Left ventricle myocardium inferior (tissue), 1 donor: ENCODE data around the gene ARHGAP25. TPM values are rescaled to one million over a fixed set of nuclear protein-coding genes. Genes with fewer than 3 reads are reported as not detected.
A peak's percentile ranks its signal among the peaks of the same experiment; 100 is the strongest.

Experiments
- DNase-seq: peaks from one replicate; pipeline ENCODE4 v3.0.0-alpha.2; 2020
- H3K27ac ChIP-seq: fragments of 200-600 bp; replicated peaks from 2 replicates; pipeline ENCODE4 v1.8.0; 2021
- H3K27me3 ChIP-seq: fragments of 200-600 bp; 2 replicates; pipeline ENCODE4 v1.8.0; 2021; ENCODE audit warnings: low read depth
- H3K36me3 ChIP-seq: fragments of 200-600 bp; 2 replicates; pipeline ENCODE4 v1.8.0; 2021
- H3K4me1 ChIP-seq: fragments of 200-600 bp; 2 replicates; pipeline ENCODE4 v1.8.0; 2021
- H3K4me3 ChIP-seq: fragments of 200-600 bp; 2 replicates; pipeline ENCODE4 v1.8.0; 2021; ENCODE audit warnings: mild to moderate bottlenecking, moderate library complexity
- H3K9me3 ChIP-seq: fragments of 200-600 bp; replicated peaks from 2 replicates; pipeline ENCODE4 v1.8.0; 2021
- CTCF ChIP-seq: fragments of 200-600 bp; IDR thresholded peaks from 2 replicates; pipeline ENCODE4 v1.8.0; 2021; ENCODE audit warnings: antibody characterized with exemption, mild to moderate bottlenecking, borderline replicate concordance
- intact Hi-C: fragments of 100-400 bp; cut with micrococcal nuclease; formaldehyde crosslinking; loops from one replicate; pipeline ENCODE4 v1.11.0; 2022
- total RNA-seq: library from RNA; stranded (reverse); fragmentation: NEBNext Ultra II Directional; extraction: Animal tissue kit (Norgen Biotek cat#: 25700); gene quantifications from one replicate; pipeline ENCODE4 v1.2.1, GENCODE V29; 2021
- donor health status: DM: no; HTN: yes; CAD: no; lungs with severe emphysema.

The ARHGAP25 gene
- total RNA-seq, 1 donor from 2014 or later, result 5.3 TPM

GRCh38 chr2:68775272-68775842, 40.7 kb downstream of the ARHGAP25 start:
- Histone ChIP-seq H3K4me3 (peak overlapping the region; percentile 67), H3K36me3 (no peaks in the 10 kb centered on the region), H3K27ac (peak overlapping the region; percentile 91), H3K27me3 (no peaks in the 10 kb centered on the region), H3K4me1 (peaks cover 61% of the 10 kb centered on the region), H3K9me3 (no peaks in the 10 kb centered on the region)
- no peak for TF ChIP-seq CTCF
- peak; percentile 18 for DNase-seq
- intact Hi-C loops, result no loop called here

GRCh38 chr2:68776124-68776523, 41.5 kb downstream of the ARHGAP25 start:
- H3K4me3 ChIP-seq, result peak overlapping the region; percentile 67
- intact Hi-C loops, result no loop called here
- no peak for DNase-seq
- no peaks in the 10 kb centered on the region for H3K27me3 ChIP-seq
- no peaks in the 10 kb centered on the region for H3K36me3 ChIP-seq
- no peak for TF ChIP-seq CTCF
- peaks cover 53% of the 10 kb centered on the region for H3K4me1 ChIP-seq
- H3K27ac ChIP-seq, result peak overlapping the region; percentile 91
- no peaks in the 10 kb centered on the region for H3K9me3 ChIP-seq

GRCh38 chr2:68779595-68779994, 45.0 kb downstream of the ARHGAP25 start:
- peaks cover 29% of the 10 kb centered on the region for H3K36me3 ChIP-seq
- H3K4me1 ChIP-seq, result peaks cover 41% of the 10 kb centered on the region
- intact Hi-C loops, result no loop called here
- H3K27me3 ChIP-seq, result no peaks in the 10 kb centered on the region
- no peak for DNase-seq
- no peak overlapping the region for H3K27ac ChIP-seq
- no peak overlapping the region for H3K4me3 ChIP-seq
- no peak for TF ChIP-seq CTCF
- no peaks in the 10 kb centered on the region for H3K9me3 ChIP-seq

- H3K27me3 ChIP-seq, result peaks cover 6% of the 10 kb centered on the region
- intact Hi-C loops, result no loop called here
- peak overlapping the region; percentile 62 for H3K27ac ChIP-seq
- no peak for DNase-seq
- H3K36me3 ChIP-seq, result peaks cover 69% of the 10 kb centered on the region
- TF ChIP-seq CTCF, result no peak
- H3K9me3 ChIP-seq, result no peaks in the 10 kb centered on the region
- peaks cover 31% of the 10 kb centered on the region for H3K4me1 ChIP-seq
- H3K4me3 ChIP-seq, result no peak overlapping the region
Measured at GRCh38 chr2:68784188-68784587, 49.6 kb downstream of the ARHGAP25 start.

- Histone ChIP-seq H3K27ac (peak overlapping the region; percentile 62), H3K36me3 (peaks cover 77% of the 10 kb centered on the region), H3K4me1 (peaks cover 24% of the 10 kb centered on the region), H3K9me3 (no peaks in the 10 kb centered on the region), H3K4me3 (no peak overlapping the region), H3K27me3 (peaks cover 6% of the 10 kb centered on the region)
- no peak for TF ChIP-seq CTCF
- no peak for DNase-seq
- intact Hi-C loops, result no loop called here
Measured at GRCh38 chr2:68784915-68785314, 50.3 kb downstream of the ARHGAP25 start.

- Histone ChIP-seq H3K4me1 (peaks cover 27% of the 10 kb centered on the region), H3K36me3 (peaks cover 69% of the 10 kb centered on the region), H3K9me3 (no peaks in the 10 kb centered on the region), H3K27me3 (peaks cover 6% of the 10 kb centered on the region), H3K27ac (no peak overlapping the region), H3K4me3 (no peak overlapping the region)
- TF ChIP-seq CTCF, result no peak
- intact Hi-C loops, result no loop called here
- no peak for DNase-seq
Measured at GRCh38 chr2:68787356-68787755, 52.7 kb downstream of the ARHGAP25 start.
